SK-N-SH treated with all-trans-retinoic acid at 6 μM for 48 hours (cell line): ENCODE results near the gene ZNRF2.

ENCODE experiments used
- ATAC-seq: fragments of 200-7000 bp; cut with Tn5 transposase; 3 replicates; pipeline ENCODE4 v1.9.1; 2020; ENCODE audit warnings: mild to moderate bottlenecking, moderate library complexity
- ARNTL ChIP-seq: fragments of 450-650 bp; formaldehyde crosslinking; IDR thresholded peaks from 2 replicates; pipeline ENCODE4 v1.5.0; 2020; ENCODE audit warnings: low read depth, mild to moderate bottlenecking, moderate library complexity, borderline replicate concordance
- BACH2 ChIP-seq: fragments of 250-450 bp; sonication (Bioruptor Pico); IDR thresholded peaks from 2 replicates; pipeline ENCODE4 v1.9.0; 2021; ENCODE audit warnings: mild to moderate bottlenecking, borderline replicate concordance
- CSDC2 ChIP-seq: fragments of 250-450 bp; sonication (Bioruptor Pico); IDR thresholded peaks from 2 replicates; pipeline ENCODE4 v1.5.0; 2020; ENCODE audit warnings: mild to moderate bottlenecking, moderate library complexity
- GLIS3 ChIP-seq: fragments of 250-450 bp; sonication (Bioruptor Pico); IDR thresholded peaks from 2 replicates; pipeline ENCODE4 v1.5.0; 2020; ENCODE audit warnings: mild to moderate bottlenecking, moderate library complexity
- OSR1 ChIP-seq: fragments of 250-450 bp; sonication (Bioruptor Pico); IDR thresholded peaks from 2 replicates; pipeline ENCODE4 v1.8.0; 2022; ENCODE audit warnings: moderate library complexity, mild to moderate bottlenecking, inconsistent platforms
- PATZ1 ChIP-seq: fragments of 250-450 bp; sonication (Bioruptor Pico); IDR thresholded peaks from 2 replicates; pipeline ENCODE4 v1.8.0; 2020; ENCODE audit warnings: mild to moderate bottlenecking, moderate library complexity, borderline replicate concordance
- PPARA ChIP-seq: fragments of 250-450 bp; sonication (Bioruptor Pico); IDR thresholded peaks from 2 replicates; pipeline ENCODE4 v1.5.0; 2020; ENCODE audit warnings: mild to moderate bottlenecking, borderline replicate concordance
- SNAI2 ChIP-seq: fragments of 250-450 bp; sonication (Bioruptor Pico); IDR thresholded peaks from 2 replicates; pipeline ENCODE4 v1.5.0; 2020; ENCODE audit warnings: mild to moderate bottlenecking, moderate library complexity
- TCF4 ChIP-seq: fragments of 250-450 bp; sonication (Bioruptor Pico); IDR thresholded peaks from 2 replicates; pipeline ENCODE4 v1.8.0; 2021; ENCODE audit warnings: mild to moderate bottlenecking, moderate library complexity, borderline replicate concordance
- TOX ChIP-seq: fragments of 250-450 bp; sonication (Bioruptor Pico); IDR thresholded peaks from 2 replicates; pipeline ENCODE4 v1.8.0; 2021; ENCODE audit warnings: mild to moderate bottlenecking, moderate library complexity, borderline replicate concordance
- TSHZ2 ChIP-seq: fragments of 250-450 bp; sonication (Bioruptor Pico); IDR thresholded peaks from 2 replicates; pipeline ENCODE4 v1.5.0; 2020; ENCODE audit warnings: mild to moderate bottlenecking, moderate library complexity
- ZC3H10 ChIP-seq: fragments of 250-450 bp; sonication (Bioruptor Pico); IDR thresholded peaks from 2 replicates; pipeline ENCODE4 v1.5.1; 2021; ENCODE audit warnings: mild to moderate bottlenecking, moderate library complexity
- ZFP3 ChIP-seq: fragments of 250-450 bp; sonication (Bioruptor Pico); IDR thresholded peaks from 2 replicates; pipeline ENCODE4 v1.5.0; 2020; ENCODE audit warnings: mild to moderate bottlenecking, moderate library complexity
- ZFP30 ChIP-seq: fragments of 450-650 bp; formaldehyde crosslinking; IDR thresholded peaks from 2 replicates; pipeline ENCODE4 v1.5.0; 2022; ENCODE audit warnings: mild to moderate bottlenecking, moderate library complexity
- ZNF70 ChIP-seq: fragments of 450-650 bp; formaldehyde crosslinking; IDR thresholded peaks from 2 replicates; pipeline ENCODE4 v1.5.0; 2020; ENCODE audit warnings: mild to moderate bottlenecking, moderate library complexity
- ZNF8 ChIP-seq: fragments of 450-650 bp; formaldehyde crosslinking; IDR thresholded peaks from 2 replicates; pipeline ENCODE4 v1.5.0; 2020; ENCODE audit warnings: mild to moderate bottlenecking, moderate library complexity
- TF ChIP-seq, protein P1 (sequence below): fragments of 250-450 bp; sonication (Bioruptor Pico); IDR thresholded peaks from 2 replicates; pipeline ENCODE4 v1.5.1; 2021; ENCODE audit warnings: mild to moderate bottlenecking, moderate library complexity
- TF ChIP-seq, protein P2 (sequence below): fragments of 250-450 bp; sonication (Bioruptor Pico); IDR thresholded peaks from 2 replicates; pipeline ENCODE4 v1.8.0; 2021; ENCODE audit warnings: low read depth, mild to moderate bottlenecking, moderate library complexity, borderline replicate concordance
- TF ChIP-seq, protein P3 (sequence below): fragments of 250-450 bp; sonication (Bioruptor Pico); IDR thresholded peaks from 2 replicates; pipeline ENCODE4 v1.5.1; 2020; ENCODE audit warnings: low read depth, mild to moderate bottlenecking, moderate library complexity

Gene ZNRF2

GRCh38 chr7:30272126-30272525, 12.3 kb upstream of the ZNRF2 start:
- no peak for ATAC-seq
- no peak for TF ChIP-seq OSR1 (CRISPR knock-in tag)
- TF ChIP-seq ZC3H10 (CRISPR knock-in tag) = no peak
- TF ChIP-seq PATZ1 (CRISPR knock-in tag) = no peak
- TF ChIP-seq TCF4 (CRISPR knock-in tag) = no peak

DNA sequence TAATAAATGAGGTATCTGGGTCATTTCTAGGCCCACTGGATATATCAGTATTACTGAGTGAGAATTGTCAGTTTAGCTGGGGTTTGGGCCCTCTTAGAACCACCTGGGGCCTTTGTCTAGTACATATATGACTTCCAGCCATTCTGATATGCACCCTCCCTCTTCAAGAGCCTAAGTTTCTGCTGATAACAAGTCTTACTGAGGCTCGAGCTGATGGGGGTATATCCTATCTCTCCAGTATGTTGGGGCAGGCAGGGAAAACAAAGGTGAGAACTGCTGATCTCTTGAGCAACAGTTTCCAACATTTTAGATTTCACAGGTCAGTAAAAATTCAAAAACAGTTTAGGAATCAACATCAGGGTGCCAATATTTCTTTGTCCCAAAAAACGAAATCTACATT, 10.8 kb upstream of the ZNRF2 start:
- no peak for TF ChIP-seq ZNF8
- no peak for ATAC-seq

- no peak for ATAC-seq
- TF ChIP-seq, protein P1, sequence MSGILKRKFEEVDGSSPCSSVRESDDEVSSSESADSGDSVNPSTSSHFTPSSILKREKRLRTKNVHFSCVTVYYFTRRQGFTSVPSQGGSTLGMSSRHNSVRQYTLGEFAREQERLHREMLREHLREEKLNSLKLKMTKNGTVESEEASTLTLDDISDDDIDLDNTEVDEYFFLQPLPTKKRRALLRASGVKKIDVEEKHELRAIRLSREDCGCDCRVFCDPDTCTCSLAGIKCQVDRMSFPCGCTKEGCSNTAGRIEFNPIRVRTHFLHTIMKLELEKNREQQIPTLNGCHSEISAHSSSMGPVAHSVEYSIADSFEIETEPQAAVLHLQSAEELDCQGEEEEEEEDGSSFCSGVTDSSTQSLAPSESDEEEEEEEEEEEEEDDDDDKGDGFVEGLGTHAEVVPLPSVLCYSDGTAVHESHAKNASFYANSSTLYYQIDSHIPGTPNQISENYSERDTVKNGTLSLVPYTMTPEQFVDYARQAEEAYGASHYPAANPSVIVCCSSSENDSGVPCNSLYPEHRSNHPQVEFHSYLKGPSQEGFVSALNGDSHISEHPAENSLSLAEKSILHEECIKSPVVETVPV = no peak
- TF ChIP-seq ZNF70 (CRISPR knock-in tag) (no peak), PPARA (CRISPR knock-in tag) (no peak), PATZ1 (CRISPR knock-in tag) (no peak), TSHZ2 (CRISPR knock-in tag) (no peak), GLIS3 (no peak), TCF4 (CRISPR knock-in tag) (no peak), BACH2 (CRISPR knock-in tag) (no peak), TOX (CRISPR knock-in tag) (no peak), ZNF8 (no peak), ZFP3 (CRISPR knock-in tag) (no peak), CSDC2 (CRISPR knock-in tag) (no peak)
- TF ChIP-seq, protein P2, sequence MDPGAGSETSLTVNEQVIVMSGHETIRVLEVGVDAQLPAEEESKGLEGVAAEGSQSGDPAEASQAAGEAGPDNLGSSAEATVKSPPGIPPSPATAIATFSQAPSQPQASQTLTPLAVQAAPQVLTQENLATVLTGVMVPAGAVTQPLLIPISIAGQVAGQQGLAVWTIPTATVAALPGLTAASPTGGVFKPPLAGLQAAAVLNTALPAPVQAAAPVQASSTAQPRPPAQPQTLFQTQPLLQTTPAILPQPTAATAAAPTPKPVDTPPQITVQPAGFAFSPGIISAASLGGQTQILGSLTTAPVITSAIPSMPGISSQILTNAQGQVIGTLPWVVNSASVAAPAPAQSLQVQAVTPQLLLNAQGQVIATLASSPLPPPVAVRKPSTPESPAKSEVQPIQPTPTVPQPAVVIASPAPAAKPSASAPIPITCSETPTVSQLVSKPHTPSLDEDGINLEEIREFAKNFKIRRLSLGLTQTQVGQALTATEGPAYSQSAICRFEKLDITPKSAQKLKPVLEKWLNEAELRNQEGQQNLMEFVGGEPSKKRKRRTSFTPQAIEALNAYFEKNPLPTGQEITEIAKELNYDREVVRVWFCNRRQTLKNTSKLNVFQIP (CRISPR knock-in tag) = no peak
- TF ChIP-seq, protein P3, sequence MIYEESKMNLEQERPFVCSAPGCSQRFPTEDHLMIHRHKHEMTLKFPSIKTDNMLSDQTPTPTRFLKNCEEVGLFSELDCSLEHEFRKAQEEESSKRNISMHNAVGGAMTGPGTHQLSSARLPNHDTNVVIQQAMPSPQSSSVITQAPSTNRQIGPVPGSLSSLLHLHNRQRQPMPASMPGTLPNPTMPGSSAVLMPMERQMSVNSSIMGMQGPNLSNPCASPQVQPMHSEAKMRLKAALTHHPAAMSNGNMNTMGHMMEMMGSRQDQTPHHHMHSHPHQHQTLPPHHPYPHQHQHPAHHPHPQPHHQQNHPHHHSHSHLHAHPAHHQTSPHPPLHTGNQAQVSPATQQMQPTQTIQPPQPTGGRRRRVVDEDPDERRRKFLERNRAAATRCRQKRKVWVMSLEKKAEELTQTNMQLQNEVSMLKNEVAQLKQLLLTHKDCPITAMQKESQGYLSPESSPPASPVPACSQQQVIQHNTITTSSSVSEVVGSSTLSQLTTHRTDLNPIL (CRISPR knock-in tag) = no peak
- TF ChIP-seq, all 23 proteins: peak for 0
These were observed 9.8 kb upstream of the ZNRF2 start for GRCh38 chr7:30274641-30275040.

DNA sequence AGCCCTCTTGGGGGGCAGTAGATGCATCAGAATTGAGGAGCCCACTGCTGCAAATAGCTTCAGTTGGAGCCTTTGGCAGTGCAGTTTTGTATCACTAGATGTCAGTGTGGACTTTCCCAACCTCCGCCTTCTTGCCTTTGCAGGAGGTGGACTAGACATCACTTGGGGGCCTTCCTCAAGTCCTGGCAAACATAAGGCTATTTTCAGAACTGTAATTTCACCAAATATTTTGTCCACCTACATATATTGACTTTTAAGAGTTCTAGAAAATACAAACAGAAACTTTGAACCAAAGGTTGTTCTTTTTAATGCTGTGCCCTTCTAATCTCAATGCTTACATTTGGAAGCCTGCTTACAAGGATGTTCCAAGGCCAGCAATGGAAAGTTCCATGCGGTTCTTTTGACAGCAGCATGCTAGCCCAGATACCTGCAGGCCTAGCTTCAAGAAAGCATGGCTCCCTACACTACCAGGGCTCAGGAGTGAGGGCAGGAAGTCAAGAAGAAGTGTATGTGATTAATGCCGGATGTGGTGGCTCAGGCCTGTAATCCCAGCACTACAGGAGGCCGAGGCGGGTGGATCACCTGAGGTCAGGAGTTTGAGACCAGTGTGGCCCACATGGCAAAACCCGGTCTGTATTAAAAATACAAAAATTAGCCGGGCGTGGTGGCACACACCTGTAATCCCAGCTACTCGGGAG, 8.0 kb upstream of the ZNRF2 start:
- ATAC-seq = peak; percentile 98
- no peak for TF ChIP-seq CSDC2 (CRISPR knock-in tag)
- no peak for TF ChIP-seq TCF4 (CRISPR knock-in tag)
- no peak for TF ChIP-seq OSR1 (CRISPR knock-in tag)
- no peak for TF ChIP-seq TSHZ2 (CRISPR knock-in tag)
- TF ChIP-seq, protein P2 (CRISPR knock-in tag) = no peak
- no peak for TF ChIP-seq ARNTL (CRISPR knock-in tag)
- TF ChIP-seq ZFP30 (CRISPR knock-in tag) = no peak
- no peak for TF ChIP-seq SNAI2 (CRISPR knock-in tag)
- TF ChIP-seq ZC3H10 (CRISPR knock-in tag) = no peak
